Pancreas (tissue), 10 donors: ENCODE results near the gene ANP32B. TPM values are rescaled to one million over a fixed set of nuclear protein-coding genes. Genes with fewer than 3 reads are reported as not detected.

Experiments
- ATAC-seq, 4 donors: fragments of 200-7000 bp; cut with Tn5 transposase; one replicate each; pipeline versions ENCODE4 v1.8.0 to v1.9.1; 2020; ENCODE audit warnings: mild to moderate bottlenecking in 4 of 4, moderate library complexity in 4 of 4
- DNase-seq, 6 donors: peaks; one replicate each; pipeline ENCODE4 v3.0.0-alpha.2; 2020
- FAIRE-seq: peaks from 2 replicates; lab custom pipeline; 2012; peaks lifted over from hg19 to GRCh38; lab: Jason Lieb, UNC
- H3K27ac ChIP-seq, 4 donors: fragments of 200-600 bp; sonication (generic); 1 replicate in 3 of 4; 2 replicates in 1 of 4; pipeline versions ENCODE4 v1.5.0 to v1.8.0; 2020
- H3K27me3 ChIP-seq, 4 donors: fragments of 200-600 bp; one replicate each; pipeline ENCODE4 v1.8.0; 2021
- H3K36me3 ChIP-seq, 3 donors: fragments of 200-600 bp; sonication (generic) in 1 of 3; one replicate each; pipeline versions ENCODE4 v1.5.0 to v1.8.0; 2020 to 2021
- H3K4me1 ChIP-seq, 3 donors: fragments of 200-600 bp; one replicate each; pipeline ENCODE4 v1.8.0; 2021
- H3K4me3 ChIP-seq, 4 donors: fragments of 200-600 bp; sonication (generic) in 2 of 4; one replicate each; pipeline versions ENCODE4 v1.5.0 to v1.8.0; 2020 to 2021
- H3K9me3 ChIP-seq, 4 donors: fragments of 200-600 bp; one replicate each; pipeline ENCODE4 v1.8.0; 2021
- WGBS, 2 donors: extraction: QIAGEN DNeasy Blood & Tissue Kit; methylation state at CpG; one replicate each; pipeline ENCODE4 v1.1.7; 2013; 5-methylcytosine and 5-hydroxymethylcytosine counted together
- intact Hi-C, 3 donors: fragments of 100-400 bp; cut with DNase I; formaldehyde crosslinking; loops; one replicate each; pipeline versions ENCODE4 v1.11.1 to v1.14.2; 2022
- polyA plus RNA-seq, 2 donors: library from polyadenylated mRNA; stranded (reverse); fragments of 200-250 nt; gene quantifications; one replicate each; pipeline ENCODE4 v1.2.3, GENCODE V29; 2013
- total RNA-seq, 6 donors: library from RNA; stranded (reverse); fragmentation: NEBNext Ultra II Directional in 4 of 6; extraction: Animal tissue kit (Norgen Biotek cat#: 25700) in 4 of 6; gene quantifications; one replicate each; pipeline versions ENCODE4 v1.2.1 to v1.2.4, GENCODE V29; 2021 to 2023
- TF ChIP-seq, protein P1 (sequence below), 4 donors: fragments of 200-600 bp; sonication (generic) in 3 of 4; IDR thresholded peaks; one replicate each; pipeline versions ENCODE4 v1.5.0 to v1.8.0; 2021; ENCODE audit warnings: antibody characterized with exemption in 4 of 4
- donor health status: healthy with polysubstance abuse.
- donor health status: DM: no; HTN: no; CAD: no; lungs with moderate emphysema.
- donor health status: DM: no; HTN: no; CAD: no.
- donor health status: control.
- donor health status: control.
- donor health status: Bipolar disorder and iron deficiency.
- donor health status: DM: yes; HTN: yes; CAD: no.
- donor health status: DM: no; HTN: no; CAD: no.
- donor health status: DM: no; HTN: no; CAD: no.
- donor health status: DM: yes; HTN: yes; CAD: no.

ANP32B gene
- total and polyA plus RNA-seq, 8 donors, result 48.8 to 89.3 (median 71.1) TPM

DNA sequence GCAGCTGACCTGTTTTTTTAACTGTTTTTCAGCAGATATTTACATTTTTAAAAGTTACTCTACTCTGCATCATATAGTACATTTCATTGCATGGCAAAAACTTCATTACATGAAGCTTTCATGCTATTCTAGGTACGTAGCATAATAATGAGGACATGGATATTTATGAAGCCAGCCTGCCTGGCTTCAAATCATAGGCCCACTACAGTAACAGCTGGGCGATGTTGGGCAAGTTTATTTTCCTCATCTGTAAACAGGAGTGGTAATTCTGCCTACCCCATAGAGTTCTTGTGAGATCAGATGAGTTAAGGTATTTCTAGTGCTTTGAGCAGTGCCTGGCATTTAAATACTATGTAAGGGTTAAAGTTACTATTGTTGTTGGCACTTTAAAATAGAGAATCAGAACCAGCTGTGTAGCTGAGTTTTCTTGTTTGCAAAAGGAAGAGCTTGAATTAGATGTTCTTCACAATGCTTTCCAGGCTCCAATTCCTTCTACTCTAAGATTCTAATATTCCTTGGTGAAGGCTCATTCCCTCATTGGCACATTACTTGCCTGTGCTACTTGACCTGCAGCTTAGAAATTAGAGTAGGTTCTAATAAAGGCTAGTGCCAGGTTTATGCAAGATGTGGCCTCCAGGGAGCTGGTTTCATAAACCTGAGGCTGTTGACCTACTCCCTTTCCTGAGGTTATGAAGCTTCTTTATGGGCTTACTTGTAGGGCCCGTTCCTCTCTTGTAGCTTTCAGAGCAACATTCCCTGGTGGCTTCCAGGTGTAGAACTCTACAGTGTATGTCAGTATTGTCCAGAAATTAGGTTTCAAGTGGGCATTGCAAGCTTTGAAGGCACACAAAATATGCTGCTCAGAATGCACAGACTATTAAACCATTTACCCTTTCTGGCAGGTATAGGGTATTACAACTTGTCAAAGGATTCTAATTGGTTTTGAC, 14.5 kb downstream of the ANP32B start:
- Histone ChIP-seq H3K4me1 (peaks cover 0 to 11% (median 2%) of the 10 kb centered on the region in 3 donors), H3K9me3 (no peaks in the 10 kb centered on the region), H3K36me3 (peaks cover 0 to 5% (median 3%) of the 10 kb centered on the region in 3 donors), H3K27ac (no peak overlapping the region), H3K4me3 (no peak overlapping the region), H3K27me3 (no peaks in the 10 kb centered on the region)
- DNase-seq (no peak), ATAC-seq (no peak), FAIRE-seq (no peak)
- intact Hi-C loops, result no loop called here
- TF ChIP-seq, protein P1, sequence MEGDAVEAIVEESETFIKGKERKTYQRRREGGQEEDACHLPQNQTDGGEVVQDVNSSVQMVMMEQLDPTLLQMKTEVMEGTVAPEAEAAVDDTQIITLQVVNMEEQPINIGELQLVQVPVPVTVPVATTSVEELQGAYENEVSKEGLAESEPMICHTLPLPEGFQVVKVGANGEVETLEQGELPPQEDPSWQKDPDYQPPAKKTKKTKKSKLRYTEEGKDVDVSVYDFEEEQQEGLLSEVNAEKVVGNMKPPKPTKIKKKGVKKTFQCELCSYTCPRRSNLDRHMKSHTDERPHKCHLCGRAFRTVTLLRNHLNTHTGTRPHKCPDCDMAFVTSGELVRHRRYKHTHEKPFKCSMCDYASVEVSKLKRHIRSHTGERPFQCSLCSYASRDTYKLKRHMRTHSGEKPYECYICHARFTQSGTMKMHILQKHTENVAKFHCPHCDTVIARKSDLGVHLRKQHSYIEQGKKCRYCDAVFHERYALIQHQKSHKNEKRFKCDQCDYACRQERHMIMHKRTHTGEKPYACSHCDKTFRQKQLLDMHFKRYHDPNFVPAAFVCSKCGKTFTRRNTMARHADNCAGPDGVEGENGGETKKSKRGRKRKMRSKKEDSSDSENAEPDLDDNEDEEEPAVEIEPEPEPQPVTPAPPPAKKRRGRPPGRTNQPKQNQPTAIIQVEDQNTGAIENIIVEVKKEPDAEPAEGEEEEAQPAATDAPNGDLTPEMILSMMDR (IDR thresholded peaks at IDR 0.05), result no peak
- WGBS, 2 donors, result 88 to 90% methylated on average over 3 of the region's 3 CpGs

DNA sequence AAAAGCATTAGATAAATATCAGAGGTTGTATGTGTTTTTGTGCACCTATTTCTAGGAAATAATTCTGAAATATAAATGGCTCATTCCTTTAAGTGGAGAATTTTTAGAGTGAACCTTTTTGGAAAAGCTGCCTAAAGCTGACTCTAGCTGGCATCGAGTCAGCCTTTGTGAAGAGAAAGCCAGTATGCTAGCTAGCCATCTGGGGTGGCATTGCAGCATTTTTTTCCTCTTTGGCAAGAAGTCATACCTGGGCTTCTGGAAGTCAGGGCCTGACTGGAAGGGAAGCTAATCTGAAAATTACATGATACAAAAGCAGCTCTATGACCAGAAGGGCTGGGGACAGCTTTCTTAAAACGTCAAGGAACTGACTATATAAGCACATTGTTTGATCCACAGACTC, 19.7 kb downstream of the ANP32B start:
- intact Hi-C loops, result no loop called here
- Histone ChIP-seq H3K27me3 (no peaks in the 10 kb centered on the region), H3K9me3 (no peaks in the 10 kb centered on the region), H3K4me1 (peaks cover 0 to 11% (median 0%) of the 10 kb centered on the region in 3 donors), H3K36me3 (peaks cover 3 to 35% (median 8%) of the 10 kb centered on the region in 3 donors), H3K4me3 (no peak overlapping the region), H3K27ac (peak overlapping the region in 2 of 4 donors; percentile 13 to 15)
- TF ChIP-seq, protein P1 (IDR thresholded peaks at IDR 0.05), result no peak
- DNase-seq (no peak), FAIRE-seq (no peak), ATAC-seq (peak in 3 of 4 donors; percentile 68 to 77 (median 75))
- 33 to 40% methylated on average over 2 of the region's 2 CpGs for WGBS, 2 donors

DNA sequence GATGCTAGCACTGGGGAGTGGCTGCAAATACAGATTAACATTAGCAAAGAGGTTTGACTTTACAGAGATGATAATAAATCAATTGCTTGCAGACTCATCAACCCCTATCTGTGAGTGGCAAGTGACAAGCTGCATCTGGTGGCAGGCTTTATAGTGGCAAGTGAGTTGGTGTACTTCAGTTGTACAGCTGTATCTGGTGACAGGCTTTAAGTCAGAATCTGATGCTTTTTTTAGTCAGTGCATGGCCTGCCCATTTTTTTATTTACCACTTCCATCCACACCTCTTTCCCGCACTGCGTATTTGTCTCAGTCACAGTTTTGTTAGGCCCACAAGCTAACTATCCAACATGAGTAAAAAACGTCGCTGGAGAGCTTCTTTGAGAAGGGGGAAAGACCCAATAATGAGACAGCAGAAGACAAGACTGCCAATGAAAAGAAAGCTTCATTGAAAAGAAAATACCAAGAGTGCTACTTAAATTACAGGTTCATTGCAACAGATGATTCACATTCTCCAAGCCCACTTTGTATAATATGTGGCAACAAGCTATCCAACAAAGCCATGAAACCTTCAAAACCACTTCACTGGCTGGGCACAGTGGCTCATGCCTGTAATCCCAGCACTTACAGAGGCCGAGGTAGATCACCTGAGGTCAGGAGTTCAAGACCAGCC, 23.1 kb downstream of the ANP32B start:
- Histone ChIP-seq H3K4me3 (no peak overlapping the region), H3K4me1 (peaks cover 0 to 11% (median 0%) of the 10 kb centered on the region in 3 donors), H3K36me3 (peaks cover 3 to 31% (median 8%) of the 10 kb centered on the region in 3 donors), H3K27ac (no peak overlapping the region), H3K9me3 (no peaks in the 10 kb centered on the region), H3K27me3 (no peaks in the 10 kb centered on the region)
- FAIRE-seq, result no peak
- TF ChIP-seq, protein P1 (IDR thresholded peaks at IDR 0.05), result no peak
- intact Hi-C loops, result no loop called here
- DNase-seq, result no peak
- no peak for ATAC-seq
- 93 to 94% methylated on average over 5 of the region's 5 CpGs for WGBS, 2 donors

DNA sequence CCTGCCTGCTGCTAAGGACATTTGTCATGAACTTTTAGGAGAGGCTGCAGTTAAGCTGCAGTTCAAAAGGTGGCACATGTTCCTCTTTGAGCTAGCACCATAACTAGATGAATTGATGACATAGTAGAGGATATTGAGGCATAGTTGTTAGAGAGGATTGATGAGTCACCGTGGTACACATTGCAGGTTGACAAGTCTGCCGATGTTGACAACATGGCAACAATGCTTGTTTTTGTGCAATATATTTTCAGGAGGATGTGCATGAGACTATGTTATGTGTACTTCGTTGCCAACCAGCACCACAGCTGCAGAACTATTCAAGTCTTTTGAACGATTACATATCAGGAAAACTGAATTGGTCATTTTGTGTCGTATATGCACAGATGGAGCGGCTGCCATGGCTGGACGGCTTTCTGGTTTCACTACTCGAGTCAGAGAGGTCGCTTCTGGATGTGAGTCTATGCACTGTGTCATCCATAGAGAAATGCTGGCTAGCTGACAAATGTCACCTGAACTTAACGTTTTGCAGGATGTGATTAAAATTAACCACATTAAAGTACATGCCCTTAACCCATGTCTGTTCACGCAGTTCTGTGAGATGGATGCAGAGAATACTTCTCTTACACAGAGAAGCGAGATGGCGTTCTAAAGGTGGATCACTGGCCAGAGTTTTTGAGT, 24.2 kb downstream of the ANP32B start:
- no peak for DNase-seq
- H3K36me3 ChIP-seq, result peaks cover 3 to 42% (median 8%) of the 10 kb centered on the region in 3 donors
- intact Hi-C loops, result no loop called here

More for the DNA sequence above, 24.2 kb downstream of the ANP32B start:
- no peak for FAIRE-seq
- TF ChIP-seq, protein P1 (IDR thresholded peaks at IDR 0.05), result no peak
- peaks cover 0 to 8% (median 0%) of the 10 kb centered on the region in 3 donors for H3K4me1 ChIP-seq
- no peak for ATAC-seq
- no peaks in the 10 kb centered on the region for H3K9me3 ChIP-seq
- no peaks in the 10 kb centered on the region for H3K27me3 ChIP-seq
- WGBS, 2 donors, result 83 to 84% methylated on average over 13 of the region's 13 CpGs
- no peak overlapping the region for H3K27ac ChIP-seq
- H3K4me3 ChIP-seq, result no peak overlapping the region
